HG02852 (cell line): ENCODE results near the gene COQ4.
"Not testable (repeated sequence)": the region's sequence is repeated elsewhere in the genome, so short reads cannot be mapped to it uniquely, and the experiment has no call there.

ENCODE experiments used
- ATAC-seq: cut with Tn5 transposase; IDR thresholded peaks from one replicate; pipeline ENCODE4 v1.9.1; 2021; ENCODE audit warnings: mild to moderate bottlenecking, moderate library complexity; ENCODE audit not compliant: unreplicated experiment

Gene COQ4

DNA sequence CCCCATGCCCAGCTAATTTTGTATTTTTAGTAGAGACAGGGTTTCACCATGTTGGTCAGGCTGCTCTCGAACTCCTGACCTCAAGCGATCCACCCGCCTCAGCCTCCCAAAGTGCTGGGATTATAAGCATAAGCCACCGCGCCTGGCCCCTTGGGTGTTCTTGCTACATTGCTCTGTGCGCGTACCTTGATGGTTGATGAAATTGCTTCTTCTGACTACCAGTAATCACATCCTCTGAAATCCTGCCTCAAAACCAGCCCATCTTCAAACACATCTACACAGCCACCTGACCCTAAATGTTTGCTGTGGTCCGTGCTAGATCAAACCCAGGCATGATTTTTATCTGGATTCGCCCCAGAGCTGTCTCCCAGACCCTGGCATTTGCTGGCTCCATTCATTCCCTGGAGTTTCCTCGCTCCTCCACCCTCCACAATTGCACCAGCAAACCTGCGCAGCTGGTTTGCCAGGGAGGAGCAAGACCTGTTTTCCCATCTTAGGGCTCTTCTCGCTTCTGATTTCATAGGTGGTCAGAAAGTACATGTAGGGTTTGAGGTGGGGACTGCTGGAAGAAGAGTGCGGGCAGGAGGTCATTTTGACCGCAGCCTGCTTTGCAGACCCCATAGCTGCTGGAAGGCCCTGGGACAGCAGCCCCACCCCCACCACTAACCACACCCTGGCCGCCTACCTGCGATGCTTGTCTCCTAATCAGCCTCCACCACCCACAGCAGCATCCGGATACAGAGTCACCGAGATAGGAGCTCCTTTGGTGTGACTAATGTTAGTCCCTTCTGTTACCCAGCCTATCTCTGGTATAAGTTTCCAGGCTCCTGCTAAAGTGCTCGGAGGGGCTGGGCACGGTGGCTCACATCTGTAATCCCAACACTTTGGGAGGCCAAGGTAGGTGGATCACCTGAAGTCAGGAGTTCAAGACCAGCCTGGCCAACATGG, 23.8 kb upstream of the COQ4 start:
- ATAC-seq: no peak

DNA sequence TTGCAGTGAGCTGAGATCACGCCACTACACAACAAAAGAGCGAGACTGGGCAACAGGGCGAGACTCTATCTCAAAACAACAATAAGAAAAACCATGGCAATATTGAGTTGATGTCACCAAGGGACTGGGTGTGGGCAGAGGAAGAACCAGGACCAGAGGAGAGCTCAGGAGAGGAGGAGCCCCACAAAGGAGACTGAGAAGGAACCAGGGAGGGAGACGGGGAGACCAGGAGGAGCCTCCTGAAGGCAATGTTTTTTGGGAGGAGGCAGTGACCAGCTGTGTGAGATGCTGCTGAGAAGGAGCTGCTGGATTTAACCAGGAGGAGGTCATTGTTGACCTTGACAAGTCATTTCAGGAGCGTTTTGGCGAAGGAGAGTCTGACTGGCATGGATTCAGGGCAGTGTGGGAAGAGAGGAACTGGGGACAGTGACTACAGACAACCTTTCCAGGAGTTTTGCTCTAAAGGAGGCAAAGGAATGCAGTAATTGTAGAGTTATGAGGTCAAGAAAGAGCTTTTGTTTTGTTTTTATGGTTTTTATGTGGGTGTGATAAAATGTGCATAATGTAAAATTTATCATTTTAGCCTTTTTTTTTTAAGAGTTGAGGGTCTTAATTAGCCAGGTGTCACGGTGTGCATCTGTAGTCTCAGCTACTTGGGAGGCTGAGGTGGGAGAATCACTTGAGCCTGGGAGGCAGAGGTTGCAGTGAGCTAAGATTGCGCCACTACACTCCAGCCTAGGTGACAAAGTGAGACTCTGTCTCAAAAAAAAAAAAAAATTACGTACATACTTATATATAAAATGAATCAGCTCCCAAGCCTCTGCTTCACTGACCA, 18.3 kb upstream of the COQ4 start:
- no peak for ATAC-seq

GRCh38 chr9:128304971-128305288, 17.7 kb upstream of the COQ4 start:
- no peak for ATAC-seq

DNA sequence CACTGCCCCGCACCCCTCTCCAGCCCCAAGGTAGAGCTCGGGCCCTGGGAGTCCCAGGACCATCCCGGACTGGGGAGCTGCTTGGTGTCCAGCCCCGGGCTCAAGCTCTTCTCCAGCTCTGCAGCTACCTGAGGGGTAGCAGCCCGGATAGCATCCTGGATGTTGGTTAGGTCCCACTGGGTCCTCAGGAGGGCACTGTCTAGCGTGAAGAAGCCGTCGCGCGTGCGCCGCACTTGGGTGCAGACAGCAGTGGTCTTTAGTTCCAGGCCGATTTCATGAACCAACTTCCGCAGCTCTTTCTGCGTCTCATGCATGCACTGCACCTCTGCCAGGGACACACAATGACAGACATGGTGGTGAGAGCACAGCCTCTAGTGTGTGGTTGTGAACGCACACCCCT, 13.1 kb upstream of the COQ4 start:
- no peak for ATAC-seq

GRCh38 chr9:128310461-128310860, 12.2 kb upstream of the COQ4 start:
- ATAC-seq: no peak

- ATAC-seq: no peak
Measured at GRCh38 chr9:128314697-128315096, 7.9 kb upstream of the COQ4 start.

GRCh38 chr9:128316421-128316820, 6.2 kb upstream of the COQ4 start:
- ATAC-seq: no peak

- no peak for ATAC-seq
Measured at GRCh38 chr9:128317629-128318028, 5.0 kb upstream of the COQ4 start.

GRCh38 chr9:128321343-128321742, 1.3 kb upstream of the COQ4 start:
- no peak for ATAC-seq

DNA sequence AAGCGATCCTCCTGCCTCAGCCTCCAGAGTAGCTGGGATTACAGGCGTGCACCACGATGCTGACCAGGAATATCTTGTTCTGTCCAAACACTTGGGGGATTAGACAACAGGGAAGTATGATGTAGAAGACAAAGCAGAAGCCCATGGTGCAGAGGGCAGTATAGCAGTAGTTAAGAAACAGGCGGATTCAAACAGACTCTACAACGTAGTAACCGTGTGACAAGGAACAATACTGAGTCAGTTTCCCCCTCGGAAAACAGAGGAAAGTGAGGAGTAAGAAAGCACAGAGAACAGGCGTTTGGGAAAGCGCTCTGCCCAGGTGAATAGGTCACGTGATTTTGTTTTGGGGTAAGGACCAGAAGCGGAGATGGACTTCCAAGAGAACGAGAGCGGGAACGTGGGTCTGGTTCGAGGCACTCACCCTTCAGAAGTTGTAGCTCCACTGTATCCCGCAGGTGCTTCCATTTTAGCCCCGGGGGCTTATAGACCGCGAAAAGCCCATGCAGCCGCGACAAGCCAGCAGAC, 698 bp upstream of the COQ4 start:
- no peak for ATAC-seq

DNA sequence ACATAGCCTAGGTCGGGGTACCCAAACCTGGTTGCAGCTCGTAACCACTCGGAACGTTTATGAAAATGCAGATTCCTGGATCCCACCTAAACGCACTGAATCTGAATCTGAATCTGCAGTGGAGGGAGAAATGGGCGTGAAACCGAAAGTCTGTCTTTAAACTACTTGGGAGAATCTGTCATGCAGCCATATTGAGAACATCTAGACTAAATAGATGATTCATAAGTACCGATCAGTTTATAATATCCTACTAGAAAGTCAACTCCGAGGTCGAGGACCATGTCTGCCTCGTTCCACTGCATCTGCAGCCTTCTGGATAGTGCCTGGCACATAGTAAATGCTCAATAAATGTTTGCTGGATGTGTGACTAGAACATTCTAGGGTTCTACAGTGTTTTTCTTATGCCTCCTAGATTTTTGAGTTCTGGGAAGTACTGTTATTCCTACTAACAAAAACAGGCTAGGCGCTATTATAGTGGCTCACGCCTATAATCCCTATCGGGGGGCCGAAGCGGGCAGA, 632 bp downstream of the COQ4 start:
- no peak for ATAC-seq

- no peak for ATAC-seq
Measured at GRCh38 chr9:128323791-128324190, 1.2 kb downstream of the COQ4 start.

GRCh38 chr9:128324401-128324800, 1.8 kb downstream of the COQ4 start:
- ATAC-seq: no peak

- no peak for ATAC-seq
Measured at GRCh38 chr9:128325629-128326028, 3.0 kb downstream of the COQ4 start.

- ATAC-seq: no peak
Measured at GRCh38 chr9:128333451-128333869, 10.8 kb downstream of the COQ4 start.

DNA sequence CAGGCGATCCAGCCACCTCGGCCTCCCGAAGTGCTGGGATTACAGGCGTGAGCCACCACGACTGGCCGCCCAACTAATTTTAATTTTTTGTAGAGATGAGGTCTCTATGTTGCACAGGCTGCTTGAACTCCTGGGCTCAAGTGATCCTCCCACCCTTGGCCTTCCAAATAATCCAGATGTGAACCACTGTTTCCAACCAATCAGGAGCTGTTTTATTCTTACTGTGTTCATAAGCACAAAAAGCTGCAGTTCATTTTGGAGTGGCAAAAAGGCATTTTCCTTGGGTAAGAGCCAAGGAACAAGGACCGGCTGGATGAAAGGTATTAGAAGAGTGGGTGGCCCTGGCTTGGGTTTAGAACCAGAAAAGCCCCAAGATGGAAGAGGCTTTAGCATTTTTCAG, 12.5 kb downstream of the COQ4 start:
- no peak for ATAC-seq

DNA sequence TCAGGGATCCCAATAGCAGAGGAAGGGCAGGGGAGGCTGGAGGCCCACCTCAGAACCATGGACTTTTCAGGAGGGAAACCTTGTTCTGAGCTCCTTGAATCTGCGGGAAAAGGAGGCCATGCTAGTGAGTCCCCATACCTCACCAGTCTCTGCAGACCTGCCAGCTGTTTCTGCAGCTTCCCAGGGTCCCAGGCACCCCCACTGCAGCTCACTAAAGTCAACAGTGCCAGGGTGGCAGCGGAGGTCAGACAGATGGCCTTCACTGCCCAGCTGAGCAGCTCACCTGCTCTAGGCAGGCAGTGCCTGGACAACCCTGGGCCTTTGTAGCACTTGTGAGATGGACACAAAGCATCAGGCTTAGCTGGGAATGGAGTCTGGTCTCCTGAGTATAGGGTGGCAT, 13.3 kb downstream of the COQ4 start:
- ATAC-seq: no peak

- ATAC-seq: no peak
Measured at GRCh38 chr9:128337936-128338335, 15.3 kb downstream of the COQ4 start.

GRCh38 chr9:128338852-128339614, 16.4 kb downstream of the COQ4 start:
- ATAC-seq: not testable (repeated sequence)

DNA sequence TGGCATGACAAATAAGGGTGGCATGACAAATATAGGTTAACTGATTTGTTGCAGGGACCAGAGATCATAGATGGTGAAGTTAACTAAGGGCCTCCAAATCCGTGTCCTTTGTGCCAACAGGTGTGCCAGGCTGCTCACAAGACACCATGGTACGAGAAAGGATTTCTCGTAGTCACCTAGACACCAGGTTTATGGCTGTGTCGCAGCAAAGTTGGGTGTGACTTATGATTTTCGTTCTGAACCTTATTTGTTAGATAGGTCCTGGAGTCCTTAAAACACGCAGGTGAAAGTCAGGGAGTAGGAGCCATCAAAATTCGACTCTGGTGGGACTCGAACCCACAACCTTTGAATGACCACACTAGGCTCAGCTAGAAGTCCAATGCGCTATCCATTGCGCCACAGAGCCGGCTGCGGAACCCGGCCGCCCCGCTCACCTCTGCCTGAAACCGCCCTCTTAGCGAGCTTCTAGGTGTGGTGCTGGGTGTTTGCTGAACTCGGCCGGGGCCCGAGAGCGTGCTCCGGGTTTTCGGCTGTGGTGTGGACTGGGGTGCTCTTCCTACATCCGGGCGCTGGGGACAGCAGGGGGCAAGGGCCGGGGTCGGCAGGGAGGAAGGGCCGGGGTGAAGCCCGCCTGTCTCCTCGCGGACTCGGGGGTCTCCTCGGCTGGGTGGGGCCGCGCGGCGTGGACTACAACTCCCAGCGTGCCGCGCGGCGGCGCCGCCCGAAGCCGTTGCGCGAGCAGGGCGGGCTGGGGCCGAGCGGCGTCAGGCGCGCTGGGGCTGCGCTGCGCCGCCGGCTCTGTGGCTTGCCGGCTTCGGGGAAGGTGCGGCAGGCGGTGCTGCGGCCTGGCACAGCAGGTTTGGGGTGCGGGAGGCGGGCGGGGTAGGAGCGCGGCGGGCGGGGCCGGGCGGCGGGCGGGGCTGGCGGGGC, 17.4 kb downstream of the COQ4 start, which contains the start of gene SLC27A4:
Gene SLC27A4 (plus strand): TSS at position 767 of the 930 bp plus-strand sequence. CDS start 2,606 bp downstream, outside the sequence.
- ATAC-seq: peak; percentile 79
